ENCODE results near the gene ABCB6.

DNA sequence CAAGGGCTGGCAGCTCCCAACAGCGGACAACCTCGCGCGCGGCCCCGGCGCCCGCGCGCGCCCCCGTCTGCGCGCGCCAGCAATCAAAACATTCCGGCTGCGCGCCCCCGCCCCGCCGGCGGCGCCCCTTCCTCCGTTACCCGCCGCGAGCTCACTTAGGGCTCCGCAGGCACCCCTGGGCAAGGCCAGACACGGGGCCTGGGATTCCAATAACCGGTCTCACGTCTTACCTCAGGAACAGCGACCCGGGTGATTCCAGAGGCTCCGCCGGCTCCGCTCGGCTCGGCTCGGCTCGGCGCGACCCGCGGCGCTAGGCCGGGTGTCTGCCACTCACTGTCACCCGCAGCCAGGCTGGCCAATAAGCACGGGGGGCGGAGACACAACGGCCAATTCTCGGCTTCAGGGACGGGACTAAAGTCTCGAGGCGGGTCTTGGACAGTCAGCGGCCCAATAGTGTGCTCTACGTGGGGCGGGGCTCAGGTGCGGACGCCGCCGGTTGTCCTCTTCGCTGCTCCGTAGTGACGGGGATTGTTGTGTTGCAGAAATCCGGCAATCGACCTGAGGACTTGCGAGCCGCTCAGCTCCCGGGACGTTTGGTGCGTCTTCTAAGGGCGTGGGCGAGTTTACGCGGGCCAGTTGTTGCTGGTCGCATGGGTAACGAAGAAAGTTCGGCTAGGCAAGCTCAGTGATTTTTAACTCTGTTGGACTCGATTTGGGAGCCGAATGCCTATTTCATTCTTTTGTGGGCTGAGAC lies 10.7 kb upstream of the ABCB6 start, which contains the start of the genes ANKZF1 and ATG9A:
- peak in 2 of 4 experiments; percentile 17 to 18 for TF ChIP-seq CTCF (IDR thresholded peaks at IDR 0.05)
- peak; percentile 98 for TF ChIP-seq POLR2AphosphoS5 (IDR thresholded peaks at IDR 0.05)
- TF ChIP-seq POLR2A (IDR thresholded peaks at IDR 0.05), result peak; percentile 79
